GM19193 (cell line): Measurements from ENCODE around the gene KLHL7.

Experiments used
- POLR2A ChIP-seq: IDR thresholded peaks from 4 replicates; pipeline ENCODE4 v1.6.1; 2011; ENCODE audit not compliant: insufficient read depth, insufficient read length; ENCODE audit errors: extremely low read depth

KLHL7 gene

DNA sequence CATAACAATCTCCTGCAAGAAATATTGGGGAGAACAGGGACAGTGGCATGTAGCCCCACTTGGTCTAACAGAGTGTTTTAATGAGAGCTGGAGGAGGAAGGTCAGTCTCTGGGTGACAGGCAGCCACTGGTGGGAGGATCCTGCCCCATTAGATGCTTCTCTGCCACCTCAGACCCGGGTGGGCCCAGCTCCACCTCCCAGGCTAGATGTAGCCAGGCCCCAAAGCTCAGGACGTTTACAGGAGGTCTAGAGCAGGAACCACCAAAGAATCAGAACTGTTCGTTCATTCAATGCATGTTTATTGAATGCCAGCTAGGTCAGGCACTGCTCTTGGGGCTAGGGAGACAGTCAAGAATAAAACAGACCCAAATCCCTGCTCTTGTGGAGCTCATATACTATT is 112.6 kb downstream of the KLHL7 start:
- no peak for TF ChIP-seq POLR2A

DNA sequence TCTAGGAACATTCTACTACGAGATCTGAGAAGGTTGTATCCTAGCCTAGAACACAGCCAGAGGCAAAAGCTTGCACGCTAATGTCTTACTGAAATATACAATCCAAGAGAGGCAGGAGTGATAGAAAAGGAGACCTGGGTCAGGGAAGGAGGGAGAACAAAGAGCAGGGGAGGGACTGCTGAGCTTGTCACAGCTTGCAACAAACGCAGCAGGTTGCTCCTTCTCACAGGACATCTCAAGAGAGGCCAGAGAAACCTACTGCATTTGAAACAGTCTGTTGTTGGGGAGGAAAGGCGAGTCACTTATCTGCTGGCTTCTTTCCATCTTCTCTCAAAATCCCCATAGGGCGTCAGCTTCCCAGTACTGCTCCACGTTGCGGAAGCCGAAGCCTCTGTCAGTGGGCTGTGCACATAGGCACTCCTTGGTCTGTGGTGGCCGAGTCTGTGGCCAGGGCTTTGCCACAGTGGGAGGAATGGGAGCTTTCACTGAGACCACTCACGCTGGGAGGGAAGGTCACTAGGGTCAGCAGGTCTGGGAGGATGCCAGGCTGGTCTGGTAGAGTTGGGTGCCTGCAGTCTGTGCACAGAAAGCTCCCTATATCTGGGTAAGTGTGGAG is 115.2 kb downstream of the KLHL7 start:
- no peak for TF ChIP-seq POLR2A

DNA sequence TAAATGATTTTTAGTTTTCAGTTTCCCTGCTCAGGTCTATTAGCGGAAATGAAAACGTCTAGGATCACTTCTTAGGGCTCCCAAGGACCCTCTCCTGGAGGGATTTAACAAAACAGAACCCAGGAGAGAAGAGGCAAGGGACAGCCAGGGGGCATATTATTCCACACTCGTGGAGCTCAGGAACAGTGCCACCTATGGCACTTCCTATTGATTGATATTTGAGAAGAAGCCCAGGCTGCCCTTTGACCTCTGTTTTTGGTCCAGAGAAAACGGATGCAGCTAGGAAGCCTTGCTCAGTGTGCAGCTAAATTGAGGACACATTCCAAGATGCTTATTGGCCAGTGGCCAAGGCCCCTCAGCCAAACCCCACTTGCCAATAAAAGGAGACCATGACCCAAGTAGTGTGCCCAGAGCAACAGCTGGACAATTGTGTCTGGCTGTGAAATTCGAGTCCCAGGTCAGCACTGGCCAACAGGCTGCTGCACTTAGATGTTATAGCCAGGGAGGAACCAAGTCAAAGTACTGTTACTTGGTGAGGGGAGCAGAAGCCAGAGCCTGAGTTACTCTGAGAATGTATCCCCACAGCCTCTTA is 117.0 kb downstream of the KLHL7 start:
- TF ChIP-seq POLR2A, result no peak

DNA sequence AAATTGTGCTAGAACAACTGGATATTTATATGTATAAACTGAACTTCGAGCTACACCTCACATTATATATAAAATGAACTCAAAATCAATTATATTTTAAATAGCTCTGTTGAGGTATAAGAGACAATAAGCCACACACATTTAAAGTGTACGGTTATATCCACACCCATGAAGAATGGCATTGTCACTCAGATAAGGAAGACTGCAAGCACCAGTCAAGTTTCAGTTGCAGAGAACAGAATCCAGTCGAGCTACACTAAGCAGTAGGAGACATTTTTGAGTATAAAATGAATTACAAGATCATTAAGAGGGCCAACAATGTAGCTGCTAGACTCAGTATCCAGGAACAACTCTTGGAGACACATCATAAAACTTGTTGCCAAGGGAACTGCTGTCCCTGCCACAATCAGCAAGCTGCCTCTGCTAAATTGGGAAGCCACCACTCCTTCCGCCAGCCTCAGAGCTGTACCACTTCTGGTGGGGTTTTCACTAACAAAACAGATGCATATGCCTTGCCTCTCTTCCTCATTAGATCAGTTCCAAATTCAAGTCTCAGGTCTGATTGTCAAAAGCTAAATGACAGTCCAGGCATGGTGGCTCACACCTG is 121.4 kb downstream of the KLHL7 start:
- no peak for TF ChIP-seq POLR2A
